H1 (cell line): ENCODE measurements around the gene CDC42EP3. TPM values are rescaled to one million over a fixed set of nuclear protein-coding genes. Genes with fewer than 3 reads are reported as not detected.

ENCODE experiments used
- CTCF ChIA-PET: fragments of 300-600 bp; sonication (Branson Sonifier 250); formaldehyde crosslinking; loops from one replicate; lab custom pipeline; 2021; ENCODE audit not compliant: partially characterized antibody; lab: Charles Lee
- POLR2A ChIA-PET: fragments of 300-600 bp; sonication (Branson Sonifier 250); formaldehyde crosslinking; loops from one replicate; lab custom pipeline; 2021; ENCODE audit warnings: inconsistent platforms; ENCODE audit not compliant: partially characterized antibody; lab: Charles Lee
- DNase-seq, 2 experiments: peaks; one replicate each; pipeline versions ENCODE4 v3.0.0 to v3.0.0-alpha.2; 2010 to 2022; ENCODE audit warnings: low spot score in 2 of 2, low read depth in 1 of 2, mixed read lengths in 1 of 2
- FAIRE-seq: peaks from 2 replicates; lab custom pipeline; 2011; peaks lifted over from hg19 to GRCh38; lab: Jason Lieb, UNC
- H2AFZ ChIP-seq: 2 replicates; pipeline ENCODE4 v1.8.1; 2012; ENCODE audit warnings: low read length, inconsistent platforms
- H2AK5ac ChIP-seq: 2 replicates; pipeline ENCODE4 v1.6.1; 2013; ENCODE audit warnings: low read depth, low read length
- H2BK120ac ChIP-seq: replicated peaks from 2 replicates; pipeline ENCODE3; 2013; ENCODE audit warnings: low read depth, low read length, inconsistent platforms
- H2BK12ac ChIP-seq: 2 replicates; pipeline ENCODE4 v1.6.1; 2013; ENCODE audit warnings: low read depth, low read length
- H2BK15ac ChIP-seq: 2 replicates; pipeline ENCODE4 v1.6.1; 2013; ENCODE audit warnings: low read length
- H2BK20ac ChIP-seq: 2 replicates; pipeline ENCODE4 v1.6.1; 2013; ENCODE audit warnings: low read length
- H2BK5ac ChIP-seq: 2 replicates; pipeline ENCODE4 v1.6.1; 2013; ENCODE audit warnings: low read depth, low read length
- H3K14ac ChIP-seq: 2 replicates; pipeline ENCODE4 v1.6.1; 2013; ENCODE audit warnings: inconsistent platforms; ENCODE audit not compliant: insufficient read length
- H3K18ac ChIP-seq: 2 replicates; pipeline ENCODE4 v1.6.1; 2013; ENCODE audit warnings: low read length; ENCODE audit errors: extremely low read depth
- H3K23ac ChIP-seq: 2 replicates; pipeline ENCODE4 v1.6.1; 2013; ENCODE audit warnings: inconsistent platforms; ENCODE audit not compliant: insufficient read length
- H3K23me2 ChIP-seq: 2 replicates; pipeline ENCODE4 v1.6.1; 2013; ENCODE audit warnings: low read depth, low read length
- H3K27ac ChIP-seq: 2 replicates; pipeline ENCODE4 v1.6.1; 2011; ENCODE audit warnings: low read depth, low read length, inconsistent platforms
- H3K27me3 ChIP-seq, 4 experiments: replicated peaks in 1 of 4; 1 replicate in 1 of 4; 2 replicates in 3 of 4; pipeline versions ENCODE4 v1.6.1 to v1.8.1; 2011 to 2013; ENCODE audit warnings: low read length in 3 of 4, mild to moderate bottlenecking in 3 of 4, inconsistent platforms in 2 of 4, mixed read lengths in 2 of 4, moderate library complexity in 1 of 4; ENCODE audit not compliant: control insufficient read depth in 3 of 4, insufficient read depth in 3 of 4; ENCODE audit errors: extremely low read depth in 1 of 4
- H3K36me3 ChIP-seq, 4 experiments: 2 replicates each; pipeline versions ENCODE4 v1.6.1 to v1.8.1; 2011 to 2013; ENCODE audit warnings: mild to moderate bottlenecking in 4 of 4, low read length in 3 of 4, moderate library complexity in 2 of 4, control low read depth in 1 of 4, inconsistent platforms in 1 of 4; ENCODE audit not compliant: insufficient read depth in 4 of 4, control insufficient read depth in 2 of 4
- H3K4ac ChIP-seq: replicated peaks from 2 replicates; pipeline ENCODE3; 2013; ENCODE audit warnings: low read length, low read depth, mixed read lengths, inconsistent platforms; ENCODE audit not compliant: insufficient read length
- H3K4me1 ChIP-seq, 4 experiments: replicated peaks in 1 of 4; 1 replicate in 1 of 4; 2 replicates in 3 of 4; pipeline versions ENCODE4 v1.6.1 to v1.8.1; 2011 to 2013; ENCODE audit warnings: low read length in 3 of 4, inconsistent platforms in 2 of 4, mixed read lengths in 1 of 4; ENCODE audit not compliant: insufficient read depth in 4 of 4, control insufficient read depth in 3 of 4
- H3K4me2 ChIP-seq, 2 experiments: 2 replicates each; pipeline versions ENCODE4 v1.6.1 to v1.8.1; 2011 to 2013; ENCODE audit warnings: low read depth in 2 of 2, low read length in 2 of 2, control low read depth in 1 of 2, inconsistent platforms in 1 of 2, mild to moderate bottlenecking in 1 of 2; ENCODE audit not compliant: insufficient read depth in 1 of 2
- H3K4me3 ChIP-seq, 4 experiments: fragments of 200-600, 300-600 bp in 1 of 4; sonication (generic), shearing (Covaris generic), sonication (Bioruptor Twin) in 1 of 4; 2 replicates each; pipeline versions ENCODE4 v1.5.1 to v1.8.1; 2011 to 2016; ENCODE audit warnings: low read length in 4 of 4, low read depth in 3 of 4, control low read depth in 2 of 4, inconsistent platforms in 2 of 4, mild to moderate bottlenecking in 2 of 4, mixed read lengths in 1 of 4, moderate library complexity in 1 of 4; ENCODE audit not compliant: insufficient read depth in 2 of 4; ENCODE audit errors: extremely low read depth in 1 of 4
- H3K56ac ChIP-seq: replicated peaks from 2 replicates; pipeline ENCODE3; 2013; ENCODE audit warnings: low read depth, mild to moderate bottlenecking, mixed read lengths, low read length, inconsistent platforms; ENCODE audit not compliant: insufficient read length
- H3K79me1 ChIP-seq: 2 replicates; pipeline ENCODE4 v1.6.1; 2013; ENCODE audit warnings: low read depth, low read length, control low read depth
- H3K79me2 ChIP-seq, 2 experiments: 2 replicates each; pipeline versions ENCODE4 v1.6.1 to v1.8.1; 2012 to 2013; ENCODE audit warnings: low read length in 2 of 2, mild to moderate bottlenecking in 2 of 2, inconsistent platforms in 1 of 2; ENCODE audit not compliant: insufficient read depth in 2 of 2, control insufficient read depth in 1 of 2
- H3K9ac ChIP-seq, 4 experiments: replicated peaks in 1 of 4; 1 replicate in 1 of 4; 2 replicates in 3 of 4; pipeline versions ENCODE4 v1.6.1 to v1.8.1; 2011 to 2013; ENCODE audit warnings: low read depth in 3 of 4, low read length in 3 of 4, control low read depth in 2 of 4, mild to moderate bottlenecking in 2 of 4, moderate library complexity in 2 of 4, inconsistent platforms in 1 of 4; ENCODE audit errors: extremely low read depth in 1 of 4
- H3K9me3 ChIP-seq, 2 experiments: 2 replicates each; pipeline versions ENCODE4 v1.6.1 to v1.8.1; 2012 to 2013; ENCODE audit warnings: mild to moderate bottlenecking in 2 of 2, moderate library complexity in 2 of 2, control low read depth in 1 of 2, inconsistent platforms in 1 of 2, low read depth in 1 of 2, low read length in 1 of 2, mixed read lengths in 1 of 2; ENCODE audit not compliant: insufficient read depth in 2 of 2
- H4K20me1 ChIP-seq, 2 experiments: replicated peaks in 1 of 2; 2 replicates each; pipeline versions ENCODE3 to v1.8.1; 2011 to 2013; ENCODE audit warnings: inconsistent platforms in 2 of 2, low read length in 2 of 2, mild to moderate bottlenecking in 1 of 2; ENCODE audit not compliant: insufficient read depth in 2 of 2, control insufficient read depth in 1 of 2
- H4K5ac ChIP-seq: 2 replicates; pipeline ENCODE4 v1.6.1; 2013; ENCODE audit warnings: low read length, low read depth, mixed read lengths, inconsistent platforms; ENCODE audit not compliant: insufficient read length
- H4K8ac ChIP-seq: 2 replicates; pipeline ENCODE4 v1.8.0; 2013; ENCODE audit warnings: mild to moderate bottlenecking, moderate library complexity, low read length, inconsistent platforms; ENCODE audit not compliant: insufficient read depth; ENCODE audit errors: extremely low read depth
- H4K91ac ChIP-seq: replicated peaks from 2 replicates; pipeline ENCODE3; 2013; ENCODE audit warnings: low read length, mixed read lengths, inconsistent platforms; ENCODE audit not compliant: insufficient read length
- BRCA1 ChIP-seq: IDR thresholded peaks from 2 replicates; pipeline ENCODE4 v1.6.1; 2012; ENCODE audit warnings: low read depth, low read length, improper control_type of control experiment
- CTBP2 ChIP-seq: IDR thresholded peaks from 2 replicates; pipeline ENCODE4 v1.7.0; 2011; ENCODE audit warnings: borderline replicate concordance, mild to moderate bottlenecking, moderate library complexity, mixed read lengths, low read length; ENCODE audit not compliant: insufficient read depth, insufficient read length
- YY1 ChIP-seq: IDR thresholded peaks from 2 replicates; pipeline ENCODE4 v1.6.1; 2011; ENCODE audit warnings: low read depth, mild to moderate bottlenecking, low read length
- polyA plus RNA-seq, 7 experiments: library from polyadenylated mRNA; depleted of rRNA in 3 of 7; stranded (reverse) in 5 of 7; unstranded in 2 of 7; fragments of >200 nt in 5 of 7; fragments of 200-250 nt in 2 of 7; gene quantifications; 1 replicate in 5 of 7; 2 replicates in 1 of 7; 4 replicates in 1 of 7; pipeline versions ENCODE4 v1.2.1 to v1.2.3, GENCODE V29; 2011 to 2013; ENCODE audit warnings: missing spikeins in 2 of 7, mixed read lengths in 2 of 7
- total RNA-seq: library from RNA; stranded (reverse); fragmentation: NEBNext Ultra II Directional; extraction: Animal tissue kit (Norgen Biotek cat#: 25700); gene quantifications from 2 replicates; pipeline ENCODE4 v1.2.1, GENCODE V29; 2021

Gene CDC42EP3
- total and polyA plus RNA-seq, 2 of the 8 experiments (the other 6 are each of a cell fraction or from before 2014, with no cell fraction given) = 18.4 to 24.7 TPM

GRCh38 chr2:37623406-37623805 is 48.0 kb downstream of the CDC42EP3 start:
- no peaks in the 10 kb centered on the region for H3K9me3 ChIP-seq
- no peaks in the 10 kb centered on the region for H3K23me2 ChIP-seq
- no peak overlapping the region for H4K5ac ChIP-seq
- H2BK12ac ChIP-seq = no peak overlapping the region
- H3K4me2 ChIP-seq = no peak overlapping the region
- H4K8ac ChIP-seq = no peak overlapping the region
- H3K4me1 ChIP-seq = peaks cover 0 to 2% (median 0%) of the 10 kb centered on the region in 4 experiments; a peak in 1 of 7 replicates
- no peaks in the 10 kb centered on the region for H3K79me1 ChIP-seq
- H2BK20ac ChIP-seq = no peak overlapping the region
- H3K18ac ChIP-seq = no peak overlapping the region
- FAIRE-seq (no peak), DNase-seq (no peak)
- H3K79me2 ChIP-seq = no peaks in the 10 kb centered on the region
- H2BK15ac ChIP-seq = no peak overlapping the region
- no peak overlapping the region for H3K27ac ChIP-seq
- H3K9ac ChIP-seq = no peak overlapping the region
- H3K4ac ChIP-seq = no peak overlapping the region
- no peak overlapping the region for H3K56ac ChIP-seq
- H2BK120ac ChIP-seq = no peak overlapping the region
- H3K14ac ChIP-seq = no peak overlapping the region
- POLR2A ChIA-PET = no interaction called here
- no peaks in the 10 kb centered on the region; a peak in 1 of 7 replicates for H3K27me3 ChIP-seq
- H2BK5ac ChIP-seq = no peak overlapping the region
- H4K91ac ChIP-seq = no peak overlapping the region
- H2AFZ ChIP-seq = no peak overlapping the region
- H3K36me3 ChIP-seq = no peaks in the 10 kb centered on the region
- no peak overlapping the region for H2AK5ac ChIP-seq
- H4K20me1 ChIP-seq = no peaks in the 10 kb centered on the region
- CTCF ChIA-PET = interaction anchor here (1.5 to 1.9 kb wide), 3 partner anchors 190 to 227 kb away, joined by 4 to 5 read pairs (median 4); no protein-coding TSS in a partner anchor
- no peak overlapping the region for H3K4me3 ChIP-seq
- no peak overlapping the region for H3K23ac ChIP-seq
- no peak for TF ChIP-seq BRCA1
- no peak for TF ChIP-seq CTBP2
- no peak for TF ChIP-seq YY1
